ENCODE results near the gene WNK2.
"Not testable (repeated sequence)": the region's sequence is repeated elsewhere in the genome, so short reads cannot be mapped to it uniquely, and the experiment has no call there.

GRCh38 chr9:93342428-93342827 is 158.5 kb downstream of the WNK2 start:
- TF ChIP-seq, protein P1, sequence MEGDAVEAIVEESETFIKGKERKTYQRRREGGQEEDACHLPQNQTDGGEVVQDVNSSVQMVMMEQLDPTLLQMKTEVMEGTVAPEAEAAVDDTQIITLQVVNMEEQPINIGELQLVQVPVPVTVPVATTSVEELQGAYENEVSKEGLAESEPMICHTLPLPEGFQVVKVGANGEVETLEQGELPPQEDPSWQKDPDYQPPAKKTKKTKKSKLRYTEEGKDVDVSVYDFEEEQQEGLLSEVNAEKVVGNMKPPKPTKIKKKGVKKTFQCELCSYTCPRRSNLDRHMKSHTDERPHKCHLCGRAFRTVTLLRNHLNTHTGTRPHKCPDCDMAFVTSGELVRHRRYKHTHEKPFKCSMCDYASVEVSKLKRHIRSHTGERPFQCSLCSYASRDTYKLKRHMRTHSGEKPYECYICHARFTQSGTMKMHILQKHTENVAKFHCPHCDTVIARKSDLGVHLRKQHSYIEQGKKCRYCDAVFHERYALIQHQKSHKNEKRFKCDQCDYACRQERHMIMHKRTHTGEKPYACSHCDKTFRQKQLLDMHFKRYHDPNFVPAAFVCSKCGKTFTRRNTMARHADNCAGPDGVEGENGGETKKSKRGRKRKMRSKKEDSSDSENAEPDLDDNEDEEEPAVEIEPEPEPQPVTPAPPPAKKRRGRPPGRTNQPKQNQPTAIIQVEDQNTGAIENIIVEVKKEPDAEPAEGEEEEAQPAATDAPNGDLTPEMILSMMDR (conservative IDR thresholded peaks at IDR 0.05), result not testable (repeated sequence)
- TF ChIP-seq ZFX (IDR thresholded peaks at IDR 0.05), result not testable (repeated sequence)

Measured in C4-2B (cell line).